HG03097 (cell line): ENCODE measurements around the gene GPN3.
"Not testable (repeated sequence)": the region's sequence is repeated elsewhere in the genome, so short reads cannot be mapped to it uniquely, and the experiment has no call there.

Experiments used
- ATAC-seq: cut with Tn5 transposase; IDR thresholded peaks from one replicate; pipeline ENCODE4 v1.9.1; 2021; ENCODE audit not compliant: unreplicated experiment, low FRiP score

Gene GPN3

GRCh38 chr12:110449799-110450497 lies 18.1 kb downstream of the GPN3 start, which contains the start of gene ARPC3:
Gene ARPC3 (minus strand): TSS chr12:110450337. CDS start chr12:110450260, 77 bp downstream.
- peak; percentile 90 for ATAC-seq

DNA sequence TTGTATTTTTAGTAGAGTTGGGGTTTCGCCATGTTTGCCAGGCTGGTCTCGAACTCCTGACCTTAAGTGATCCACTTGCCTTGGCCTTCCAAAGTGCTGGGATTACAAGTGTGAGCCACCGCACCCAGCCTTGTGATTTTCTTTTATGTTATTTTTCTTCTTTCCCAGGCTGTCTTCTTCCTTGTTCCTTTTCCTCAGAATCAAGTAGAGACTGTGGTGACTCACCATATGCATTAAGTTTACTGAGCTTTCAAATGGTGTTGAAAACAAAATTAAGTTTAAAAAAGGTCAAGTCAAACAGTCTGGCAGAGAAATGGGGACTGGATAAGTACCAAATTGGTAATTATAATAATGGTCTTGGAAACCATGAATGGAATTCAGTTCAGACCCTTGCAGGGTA lies 23.6 kb downstream of the GPN3 start:
- no peak for ATAC-seq

DNA sequence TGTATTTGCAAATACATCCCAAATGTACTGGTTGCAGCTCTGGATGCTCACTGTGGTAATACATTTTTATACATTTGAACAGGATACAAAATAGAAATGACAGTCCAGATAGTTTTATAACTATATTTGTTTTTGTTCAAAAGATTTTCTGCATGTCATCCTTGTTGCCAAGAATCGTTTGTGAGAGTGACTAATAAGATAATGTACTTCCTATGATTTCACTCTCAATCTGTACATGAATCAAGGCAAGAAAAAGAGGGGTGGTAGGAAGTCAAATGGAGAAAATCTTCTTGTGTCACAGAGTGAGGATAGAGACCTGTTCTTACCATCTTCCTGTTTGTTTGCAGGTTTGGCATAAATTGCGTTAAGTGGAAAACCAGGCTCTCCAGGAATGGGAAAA lies 31.8 kb downstream of the GPN3 start:
- ATAC-seq, result no peak

GRCh38 chr12:110431957-110432587 lies 36.0 kb downstream of the GPN3 start:
- ATAC-seq, result no peak

- not testable (repeated sequence) for ATAC-seq
These were observed 38.4 kb downstream of the GPN3 start for GRCh38 chr12:110429676-110430075.

GRCh38 chr12:110426406-110426805 lies 41.7 kb downstream of the GPN3 start:
- no peak for ATAC-seq

- no peak for ATAC-seq
These were observed 43.8 kb downstream of the GPN3 start for GRCh38 chr12:110424237-110424636.

DNA sequence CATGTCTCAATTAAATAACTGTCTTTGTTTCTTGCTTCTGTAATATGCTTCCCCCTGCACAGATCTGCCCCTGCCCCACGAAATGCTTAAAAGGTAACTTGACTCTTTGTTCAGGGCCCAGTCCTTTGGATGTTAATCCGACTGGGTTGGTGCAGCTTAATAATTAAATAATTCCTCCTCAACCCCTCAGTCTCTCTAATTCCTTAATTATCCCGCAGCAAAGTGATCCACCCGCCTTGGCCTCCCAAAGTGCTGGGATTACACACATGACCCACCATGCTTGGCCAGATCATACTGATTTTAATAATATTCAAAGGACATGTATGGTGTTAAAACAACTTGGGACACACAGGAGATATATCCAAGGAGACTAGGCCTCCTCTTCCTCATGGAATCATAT lies 46.4 kb downstream of the GPN3 start:
- no peak for ATAC-seq

- ATAC-seq, result no peak
These were observed 46.8 kb downstream of the GPN3 start for GRCh38 chr12:110421159-110421661.

GRCh38 chr12:110420644-110421043 lies 47.4 kb downstream of the GPN3 start:
- not testable (repeated sequence) for ATAC-seq

DNA sequence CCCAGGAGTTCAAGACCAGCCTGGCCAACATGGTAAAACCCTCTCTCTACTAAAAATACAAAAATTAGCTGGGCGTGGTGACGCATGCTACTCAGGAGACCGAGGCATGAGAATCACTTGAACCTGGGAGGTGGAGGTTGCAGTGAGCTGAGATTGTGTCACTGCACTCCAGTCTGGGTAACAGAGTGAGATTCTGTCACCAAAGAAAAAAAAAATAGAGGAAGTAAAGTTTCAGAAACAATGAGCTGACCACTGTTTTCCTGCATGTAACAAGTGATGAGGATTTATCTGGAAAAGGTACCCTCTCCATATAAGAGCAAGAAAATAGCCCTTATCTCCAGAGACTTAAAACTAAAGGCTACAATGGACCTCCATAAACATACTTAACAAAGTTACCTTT lies 50.9 kb downstream of the GPN3 start:
- ATAC-seq, result not testable (repeated sequence)

GRCh38 chr12:110410086-110410485 lies 58.0 kb downstream of the GPN3 start:
- ATAC-seq, result not testable (repeated sequence)

GRCh38 chr12:110405126-110405662 lies 62.9 kb downstream of the GPN3 start:
- ATAC-seq, result not testable (repeated sequence)

DNA sequence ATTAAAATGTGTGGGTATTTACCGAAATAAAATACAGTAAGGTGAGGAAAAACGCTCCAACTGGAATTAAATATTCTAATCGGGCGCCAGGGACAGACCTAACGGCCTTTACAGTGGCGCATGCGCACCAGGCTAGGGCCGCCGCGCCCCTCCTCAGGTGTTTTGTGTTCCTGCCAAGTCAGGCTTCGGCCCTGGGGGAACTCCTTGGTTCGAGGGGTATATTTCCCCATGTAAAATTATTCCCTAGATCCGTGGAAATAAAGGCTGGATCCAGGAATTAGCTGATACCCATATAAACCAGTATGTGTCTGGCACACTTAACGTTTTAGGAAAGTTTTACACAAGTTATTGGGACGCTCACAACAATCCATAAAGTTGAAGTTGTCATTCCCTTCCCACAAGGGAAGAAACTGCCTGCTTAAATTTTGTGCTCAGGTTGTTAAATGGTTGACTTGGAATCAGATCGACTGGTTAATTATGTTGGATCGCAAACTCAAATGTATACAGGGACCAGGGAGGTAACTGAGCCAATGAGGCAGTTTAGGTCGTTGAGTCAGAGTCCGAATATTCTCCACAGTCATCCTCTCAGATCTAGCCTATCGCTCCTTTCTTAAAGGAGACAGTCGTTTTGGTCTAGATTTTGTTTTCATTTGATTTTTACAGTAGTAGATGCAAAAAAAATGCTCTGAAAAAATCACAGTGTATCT lies 63.9 kb downstream of the GPN3 start:
- ATAC-seq, result peak; percentile 30

DNA sequence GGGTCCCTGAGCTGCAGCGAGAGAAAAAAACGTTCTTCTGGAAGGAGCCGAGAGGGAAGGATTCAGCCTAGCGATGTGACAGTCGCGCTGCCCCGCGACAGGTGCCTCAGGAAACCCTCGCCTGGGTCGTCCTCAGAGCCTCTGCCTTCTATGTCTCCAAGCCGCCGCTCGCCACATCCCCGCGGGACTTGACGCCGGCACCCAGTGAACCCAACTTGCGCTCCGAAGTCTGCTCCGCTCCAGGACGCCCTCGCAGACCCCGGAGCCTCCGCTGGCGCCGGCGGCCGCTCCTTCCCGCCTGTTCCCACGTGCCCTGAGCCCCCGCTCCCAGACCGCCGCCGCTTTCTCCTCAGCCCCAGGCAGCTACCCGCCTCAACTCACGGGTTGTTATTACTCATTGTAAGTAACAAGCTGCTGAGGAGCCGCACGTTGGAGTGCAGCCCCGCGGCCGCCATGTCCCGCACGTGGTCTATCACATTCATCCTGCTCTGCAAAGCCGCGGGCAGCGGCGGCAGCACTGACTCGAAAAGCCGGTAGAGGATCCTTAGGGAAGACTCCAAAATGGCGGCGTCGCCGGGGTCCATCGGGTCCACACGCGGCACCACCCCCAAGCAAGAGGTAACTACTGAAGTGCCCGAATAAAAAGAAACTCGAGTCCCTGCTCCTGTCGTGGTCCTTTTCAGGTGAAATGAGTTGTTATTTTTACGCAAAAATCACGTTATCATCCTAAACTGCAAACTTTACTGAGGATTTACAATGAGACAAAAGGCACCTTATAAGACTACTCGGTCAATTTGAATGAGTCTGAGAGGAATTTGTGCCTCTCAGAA lies 64.7 kb downstream of the GPN3 start, which contains the start of gene ANAPC7:
Gene ANAPC7, minus strand, starts transcription at position 563 of the 830 bp plus-strand sequence. Its CDS starts 81 bp downstream, at position 482.
- peak; percentile 46 for ATAC-seq
